ENCODE measurements around the gene ELL2.

DNA sequence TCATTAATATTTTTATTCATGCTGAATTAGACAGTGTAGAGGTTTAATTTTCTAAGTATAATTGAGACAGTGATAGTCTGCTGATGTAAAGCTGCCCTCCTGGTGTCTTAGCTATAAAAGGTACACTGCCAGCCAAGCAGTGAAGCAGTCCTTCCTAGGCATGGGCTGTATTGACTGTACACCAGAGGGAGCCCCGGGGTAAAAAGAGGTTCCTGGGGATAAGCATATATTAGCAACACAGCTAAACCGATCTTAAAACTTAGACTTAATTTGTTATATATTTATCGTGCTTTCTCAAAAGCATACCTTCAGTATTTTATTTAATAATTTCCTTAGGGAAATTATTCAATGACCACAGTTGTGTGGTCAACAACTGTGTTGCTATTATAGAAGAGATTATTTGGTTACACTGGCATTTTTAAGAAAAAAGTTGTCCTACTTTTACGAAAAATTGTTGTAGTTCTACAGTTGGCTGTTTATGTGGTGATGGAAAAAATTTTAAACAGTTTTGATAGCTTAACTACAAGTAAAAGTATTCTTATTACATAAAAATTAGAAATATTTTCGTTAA lies 68.8 kb downstream of the ELL2 start:
- TF ChIP-seq, protein P1, sequence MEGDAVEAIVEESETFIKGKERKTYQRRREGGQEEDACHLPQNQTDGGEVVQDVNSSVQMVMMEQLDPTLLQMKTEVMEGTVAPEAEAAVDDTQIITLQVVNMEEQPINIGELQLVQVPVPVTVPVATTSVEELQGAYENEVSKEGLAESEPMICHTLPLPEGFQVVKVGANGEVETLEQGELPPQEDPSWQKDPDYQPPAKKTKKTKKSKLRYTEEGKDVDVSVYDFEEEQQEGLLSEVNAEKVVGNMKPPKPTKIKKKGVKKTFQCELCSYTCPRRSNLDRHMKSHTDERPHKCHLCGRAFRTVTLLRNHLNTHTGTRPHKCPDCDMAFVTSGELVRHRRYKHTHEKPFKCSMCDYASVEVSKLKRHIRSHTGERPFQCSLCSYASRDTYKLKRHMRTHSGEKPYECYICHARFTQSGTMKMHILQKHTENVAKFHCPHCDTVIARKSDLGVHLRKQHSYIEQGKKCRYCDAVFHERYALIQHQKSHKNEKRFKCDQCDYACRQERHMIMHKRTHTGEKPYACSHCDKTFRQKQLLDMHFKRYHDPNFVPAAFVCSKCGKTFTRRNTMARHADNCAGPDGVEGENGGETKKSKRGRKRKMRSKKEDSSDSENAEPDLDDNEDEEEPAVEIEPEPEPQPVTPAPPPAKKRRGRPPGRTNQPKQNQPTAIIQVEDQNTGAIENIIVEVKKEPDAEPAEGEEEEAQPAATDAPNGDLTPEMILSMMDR (IDR thresholded peaks at IDR 0.05): peak; percentile 56
- no peak for TF ChIP-seq EZH2 (IDR thresholded peaks at IDR 0.05)

All from neural progenitor cell (in vitro differentiated cells).